ENCODE results near the gene CFAP77.

Gene CFAP77

GRCh38 chr9:132520612-132521011, 110.6 kb downstream of the CFAP77 start:
- no peak for DNase-seq

GRCh38 chr9:132525308-132526023, 115.5 kb downstream of the CFAP77 start:
- no peak for DNase-seq

- DNase-seq: no peak
Observed at GRCh38 chr9:132531195-132531594, 121.2 kb downstream of the CFAP77 start.

- no peak for DNase-seq
Observed at GRCh38 chr9:132531710-132532570, 121.9 kb downstream of the CFAP77 start.

GRCh38 chr9:132534832-132535231, 124.8 kb downstream of the CFAP77 start:
- no peak for DNase-seq

GRCh38 chr9:132536124-132536523, 126.1 kb downstream of the CFAP77 start:
- no peak for DNase-seq

GRCh38 chr9:132537352-132537751, 127.3 kb downstream of the CFAP77 start:
- no peak for DNase-seq

- DNase-seq: no peak
Observed at GRCh38 chr9:132538071-132538470, 128.1 kb downstream of the CFAP77 start.

- DNase-seq: no peak
Observed at GRCh38 chr9:132539096-132539495, 129.1 kb downstream of the CFAP77 start.

- no peak for DNase-seq
Observed at GRCh38 chr9:132541051-132541450, 131.0 kb downstream of the CFAP77 start.

GRCh38 chr9:132541870-132542830, 132.1 kb downstream of the CFAP77 start:
- DNase-seq: no peak

- no peak for DNase-seq
Observed at GRCh38 chr9:132543251-132543650, 133.2 kb downstream of the CFAP77 start.

- DNase-seq: no peak
Observed at GRCh38 chr9:132543960-132544359, 133.9 kb downstream of the CFAP77 start.

GRCh38 chr9:132545578-132545977, 135.6 kb downstream of the CFAP77 start:
- no peak for DNase-seq

- peak; percentile 25 to 61 for DNase-seq
Observed at GRCh38 chr9:132546148-132547051, 136.4 kb downstream of the CFAP77 start.

- no peak for DNase-seq
Observed at GRCh38 chr9:132547052-132547431, 137.0 kb downstream of the CFAP77 start.

- DNase-seq: no peak
Observed at GRCh38 chr9:132547436-132547835, 137.4 kb downstream of the CFAP77 start.

GRCh38 chr9:132547976-132548730, 138.1 kb downstream of the CFAP77 start:
- no peak for DNase-seq

- DNase-seq: no peak
Observed at GRCh38 chr9:132548751-132549640, 139.0 kb downstream of the CFAP77 start.

GRCh38 chr9:132551556-132551955, 141.5 kb downstream of the CFAP77 start:
- DNase-seq: no peak

Data from NCI-H446 (cell line).